ENCODE measurements around the gene SP7. TPM values are rescaled to one million over a fixed set of nuclear protein-coding genes. Genes with fewer than 3 reads are reported as not detected.
"Not testable (repeated sequence)": the region's sequence is repeated elsewhere in the genome, so short reads cannot be mapped to it uniquely, and the experiment has no call there.

SP7 gene
- total RNA-seq, 1 donor from 2014 or later, result not detected

DNA sequence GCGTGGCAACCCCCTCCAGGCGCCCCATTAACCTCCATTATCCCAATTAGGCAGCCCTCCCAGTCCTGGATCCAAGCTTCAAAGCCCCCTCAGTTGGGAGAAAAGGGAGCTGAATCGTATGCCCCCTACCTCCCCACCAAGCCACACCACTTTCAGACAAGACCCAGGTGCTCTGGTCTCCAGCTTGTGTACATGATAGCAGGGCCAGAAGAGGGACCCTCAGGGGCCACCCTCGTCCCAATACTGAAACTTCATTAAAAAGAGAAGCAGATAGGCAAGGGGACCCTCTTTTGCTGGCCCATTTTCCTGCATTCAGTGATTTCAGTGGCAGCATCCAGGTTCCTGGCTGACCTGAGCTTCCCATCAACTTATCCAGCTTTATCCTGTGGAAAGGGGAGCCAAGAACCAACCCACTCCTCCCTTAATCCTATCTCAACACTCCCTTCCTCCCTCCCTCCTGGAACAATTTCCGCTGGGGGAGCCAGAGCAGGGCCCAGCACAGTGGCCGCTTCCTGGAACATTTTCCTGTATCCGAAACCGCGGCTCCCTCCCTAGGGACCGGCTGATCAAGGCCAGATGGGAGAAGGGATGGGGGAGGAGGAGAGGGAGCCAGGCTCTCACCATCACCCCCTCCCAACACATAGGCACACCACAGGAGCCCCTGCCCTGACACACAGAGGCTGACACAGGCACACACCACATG is 9.5 kb upstream of the SP7 start:
- DNase-seq, result peak; percentile 27

- DNase-seq, result peak; percentile 78
These were observed 8.8 kb upstream of the SP7 start for GRCh38 chr12:53344824-53345485.

- no peak for DNase-seq
These were observed 8.3 kb upstream of the SP7 start for GRCh38 chr12:53344487-53344823.

DNA sequence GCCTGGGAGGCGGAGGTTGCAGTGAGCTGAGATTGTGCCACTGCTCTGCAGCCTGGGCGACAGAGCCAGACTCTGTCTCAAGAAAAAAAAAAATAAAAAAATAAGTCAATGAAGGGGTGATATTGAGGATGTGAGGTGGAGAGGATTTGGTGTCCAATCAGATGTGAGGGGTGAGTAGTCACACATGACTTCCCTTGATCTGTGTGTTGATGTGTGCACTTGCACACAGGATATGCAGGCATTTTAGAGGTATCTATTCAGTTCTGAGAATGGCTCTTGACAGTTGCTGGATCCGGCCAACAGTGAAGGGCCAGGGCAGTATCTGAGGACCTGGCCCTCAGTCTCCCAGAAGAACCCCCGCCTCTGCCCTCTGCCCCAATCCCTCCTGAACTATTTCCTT is 7.8 kb upstream of the SP7 start:
- DNase-seq, result no peak

DNA sequence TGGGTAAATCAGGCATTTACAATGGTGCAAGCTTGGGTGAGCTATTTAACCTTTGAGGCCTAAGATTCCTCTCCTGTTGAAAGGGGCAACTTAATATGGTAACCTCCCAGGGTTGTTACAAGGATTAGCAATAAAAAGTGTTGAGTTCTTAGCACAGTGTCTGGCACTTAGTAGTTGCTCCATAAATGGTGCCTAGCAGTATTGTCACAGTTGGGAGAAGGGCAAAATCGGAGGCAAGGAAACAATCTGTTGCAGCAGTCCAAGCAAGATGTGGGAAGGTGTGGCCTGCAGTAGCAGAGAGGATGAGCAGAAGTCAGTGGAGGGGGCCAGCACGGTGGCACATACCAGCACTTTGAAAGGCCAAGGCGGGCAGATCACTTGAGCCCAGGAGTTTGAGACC is 7.3 kb upstream of the SP7 start:
- no peak for DNase-seq

- DNase-seq, result no peak
These were observed 4.2 kb upstream of the SP7 start for GRCh38 chr12:53340398-53340797.

DNA sequence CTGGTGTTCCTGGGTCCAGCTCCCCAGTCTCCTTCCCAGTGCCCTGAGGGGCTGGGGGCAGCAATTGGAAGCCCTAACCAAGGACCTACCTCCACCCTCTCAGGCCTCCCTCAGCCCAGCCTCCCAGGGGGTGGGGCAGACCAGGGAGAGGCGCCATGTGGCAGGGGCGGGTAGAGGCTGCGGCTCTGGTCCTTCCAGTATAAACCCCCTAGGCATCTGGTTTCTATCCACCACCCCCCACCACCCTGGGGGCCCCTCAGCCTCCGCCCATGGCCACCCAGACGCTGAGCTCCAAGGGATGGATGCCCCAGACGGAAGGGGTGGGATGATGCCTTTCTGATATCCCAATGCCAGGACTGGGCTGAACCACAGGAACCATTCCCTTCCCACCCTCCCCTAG is 2.8 kb upstream of the SP7 start:
- no peak for DNase-seq

DNA sequence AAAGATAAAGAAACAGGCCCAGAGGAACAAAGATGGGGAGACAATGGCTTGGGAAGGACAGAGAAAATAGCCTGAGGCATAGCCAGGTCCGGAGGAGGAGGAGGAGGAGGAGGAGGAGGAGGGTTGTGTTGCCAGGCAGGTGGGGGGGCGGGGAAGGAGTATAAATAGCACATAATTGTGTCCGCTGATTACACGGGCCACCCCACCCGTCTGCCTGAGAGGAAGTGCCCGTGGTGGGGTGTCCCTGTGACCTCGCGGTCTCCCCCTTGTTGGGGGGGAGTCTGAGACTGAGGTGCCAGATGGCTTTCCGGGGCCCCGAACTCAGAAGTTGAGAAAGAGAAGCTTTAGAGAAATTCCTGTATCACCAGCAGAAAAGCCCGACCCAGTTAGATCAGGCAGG is 1.9 kb upstream of the SP7 start:
- DNase-seq, result no peak

DNA sequence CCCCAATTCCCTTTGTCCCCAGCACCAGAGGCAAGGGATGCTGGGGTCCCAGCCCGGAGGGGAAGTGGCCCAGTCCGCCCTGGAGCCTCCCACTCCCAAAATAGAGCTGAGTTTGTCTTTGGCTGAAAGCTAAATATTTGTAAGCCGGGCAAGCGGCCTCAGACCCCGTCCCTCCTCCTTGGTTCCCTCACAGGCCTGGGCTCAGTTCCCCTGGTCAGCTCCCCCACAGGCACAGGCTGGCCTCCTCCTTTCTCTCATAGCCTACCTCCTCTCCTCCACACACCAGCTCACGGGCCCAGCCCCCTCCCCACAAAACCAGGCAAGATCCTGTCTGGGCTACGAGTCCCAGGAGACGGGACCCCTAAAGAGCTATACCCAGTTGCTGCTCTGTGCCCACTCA is 1.3 kb downstream of the SP7 start:
- DNase-seq, result no peak

GRCh38 chr12:53333845-53334244 is 2.3 kb downstream of the SP7 start:
- no peak for DNase-seq

DNA sequence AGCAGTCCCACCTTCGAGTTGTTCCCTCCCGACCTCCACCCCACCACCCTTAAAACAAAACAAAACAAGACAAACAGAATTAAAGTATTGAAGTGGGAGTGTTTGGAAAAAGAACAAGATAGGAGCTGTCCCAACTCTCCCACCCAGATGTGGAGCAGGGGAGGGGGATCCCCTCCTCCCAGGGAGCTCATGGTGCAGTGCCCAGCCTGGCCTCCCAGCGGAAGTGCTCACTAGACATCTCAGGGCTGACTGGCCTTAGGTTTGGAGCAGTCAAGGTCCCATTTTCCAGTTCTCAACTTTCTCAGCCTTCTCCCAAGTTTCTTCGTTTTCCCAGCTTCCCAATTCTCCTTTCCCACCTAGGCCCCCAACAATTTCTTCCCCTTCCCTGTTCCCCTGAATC is 2.9 kb downstream of the SP7 start:
- no peak for DNase-seq

DNA sequence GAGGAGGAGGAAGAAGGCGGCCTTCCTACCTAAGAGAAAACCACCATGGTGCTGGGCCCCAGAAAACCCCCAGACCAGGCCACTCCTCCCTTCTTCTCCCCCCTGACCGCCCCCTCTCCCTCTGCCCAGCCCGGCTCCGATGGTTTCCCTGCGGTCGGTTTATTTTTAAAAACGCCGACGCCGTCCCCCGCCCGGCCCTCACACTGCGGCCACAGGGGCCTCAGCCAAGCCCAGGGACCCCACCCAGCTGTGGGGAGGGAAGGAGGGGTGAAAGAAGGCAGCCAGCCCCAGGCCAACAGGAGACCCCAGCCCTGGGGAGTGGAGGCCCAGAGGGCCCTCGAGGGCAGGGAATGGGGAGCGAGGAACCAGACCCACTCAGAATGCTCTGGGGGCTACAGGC is 3.4 kb downstream of the SP7 start:
- no peak for DNase-seq

DNA sequence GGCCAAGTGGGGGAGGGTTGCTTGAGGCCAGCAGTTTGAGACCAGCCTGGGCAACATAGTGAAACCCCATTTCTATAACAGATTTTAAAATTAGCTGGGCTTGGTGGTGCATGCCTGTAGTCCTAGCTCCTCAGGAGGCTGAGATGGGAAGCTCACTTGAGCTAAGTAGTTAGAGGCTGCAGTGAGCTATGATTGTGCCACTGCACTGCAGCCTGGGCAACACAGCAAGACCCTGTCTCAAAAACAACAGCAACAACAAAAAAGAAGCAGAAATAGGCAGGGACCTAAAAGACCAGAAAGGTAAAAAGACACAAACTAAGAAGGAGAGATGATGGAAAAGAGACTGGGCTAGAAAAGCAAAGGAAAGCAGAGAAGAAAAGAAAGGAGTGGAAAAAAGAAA is 3.8 kb downstream of the SP7 start:
- not testable (repeated sequence) for DNase-seq

GRCh38 chr12:53330671-53331070 is 5.5 kb downstream of the SP7 start:
- DNase-seq, result no peak

- DNase-seq, result no peak
These were observed 8.1 kb downstream of the SP7 start for GRCh38 chr12:53328043-53328435.

GRCh38 chr12:53327435-53328042 is 8.6 kb downstream of the SP7 start:
- peak; percentile 43 for DNase-seq

- no peak for DNase-seq
These were observed 9.5 kb downstream of the SP7 start for GRCh38 chr12:53326460-53327185.

GRCh38 chr12:53325511-53326061 is 10.6 kb downstream of the SP7 start:
- peak; percentile 44 for DNase-seq

DNA sequence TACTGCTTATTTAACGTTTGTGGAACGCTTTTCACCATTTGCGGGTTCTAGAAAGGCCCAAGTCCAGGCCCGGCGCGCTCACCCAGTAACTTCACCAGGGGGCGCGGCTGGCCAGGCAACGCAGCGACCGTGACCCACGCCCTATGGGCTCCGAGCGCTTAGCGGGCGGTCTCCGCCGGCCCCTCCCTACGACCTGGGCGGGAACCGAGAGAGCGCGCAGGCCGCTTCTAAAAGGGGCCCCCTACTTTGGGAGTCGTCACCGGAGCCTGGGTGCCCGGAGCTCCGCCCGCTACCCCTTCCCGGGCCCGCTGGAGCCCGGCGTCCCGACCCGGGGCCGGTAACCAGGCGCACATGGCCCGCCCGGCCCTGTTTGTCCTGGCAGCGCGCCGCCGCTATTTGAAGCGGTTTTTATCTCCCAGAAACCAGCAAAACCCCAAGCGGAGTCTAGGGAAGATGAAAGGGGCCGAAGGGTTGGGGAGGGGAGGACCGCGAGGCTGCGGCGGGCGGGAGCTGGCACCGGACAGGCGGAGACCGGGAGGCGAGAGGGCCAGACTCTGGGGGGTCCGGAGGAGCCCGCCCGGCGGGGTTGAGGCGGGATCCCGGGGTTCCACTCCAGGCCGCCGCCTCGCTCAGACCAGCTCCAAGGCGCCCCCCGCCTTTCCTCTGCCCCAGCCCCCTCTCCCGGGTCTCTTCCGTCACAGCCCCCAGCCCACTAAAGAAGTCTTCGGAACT is 11.2 kb downstream of the SP7 start:
- DNase-seq, result peak; percentile 92

DNA sequence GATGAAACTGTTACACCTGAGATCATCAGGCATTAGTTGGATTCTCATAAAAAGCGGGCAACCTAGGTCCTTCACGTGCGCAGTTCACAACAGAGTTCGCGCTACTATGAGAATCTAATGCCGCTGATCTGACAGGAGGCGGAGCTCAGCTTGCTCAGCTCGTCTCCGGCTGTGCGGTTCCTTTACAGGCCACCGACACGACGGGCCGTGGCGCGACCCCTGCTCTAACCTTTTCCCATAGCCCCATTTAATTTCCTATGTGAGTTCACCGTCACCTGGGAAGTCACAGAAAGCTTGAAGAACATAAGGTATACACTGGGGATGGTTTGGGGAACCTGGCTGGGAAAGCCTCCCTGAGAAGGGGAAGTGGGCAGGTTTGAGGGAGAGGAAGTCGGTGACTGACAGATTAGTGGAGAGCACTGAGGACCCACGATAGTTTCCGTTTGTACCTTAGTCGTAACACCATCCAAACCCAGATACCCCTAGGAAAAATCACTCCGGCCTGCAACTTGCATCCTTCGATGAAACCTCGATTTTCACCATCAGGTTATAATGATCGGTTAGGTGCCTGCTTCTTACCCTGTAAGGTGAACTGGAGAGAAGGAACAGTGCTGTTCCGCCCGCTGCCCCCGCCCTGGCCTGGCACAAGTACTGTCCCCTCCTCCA is 11.9 kb downstream of the SP7 start:
- DNase-seq, result peak; percentile 24

DNA sequence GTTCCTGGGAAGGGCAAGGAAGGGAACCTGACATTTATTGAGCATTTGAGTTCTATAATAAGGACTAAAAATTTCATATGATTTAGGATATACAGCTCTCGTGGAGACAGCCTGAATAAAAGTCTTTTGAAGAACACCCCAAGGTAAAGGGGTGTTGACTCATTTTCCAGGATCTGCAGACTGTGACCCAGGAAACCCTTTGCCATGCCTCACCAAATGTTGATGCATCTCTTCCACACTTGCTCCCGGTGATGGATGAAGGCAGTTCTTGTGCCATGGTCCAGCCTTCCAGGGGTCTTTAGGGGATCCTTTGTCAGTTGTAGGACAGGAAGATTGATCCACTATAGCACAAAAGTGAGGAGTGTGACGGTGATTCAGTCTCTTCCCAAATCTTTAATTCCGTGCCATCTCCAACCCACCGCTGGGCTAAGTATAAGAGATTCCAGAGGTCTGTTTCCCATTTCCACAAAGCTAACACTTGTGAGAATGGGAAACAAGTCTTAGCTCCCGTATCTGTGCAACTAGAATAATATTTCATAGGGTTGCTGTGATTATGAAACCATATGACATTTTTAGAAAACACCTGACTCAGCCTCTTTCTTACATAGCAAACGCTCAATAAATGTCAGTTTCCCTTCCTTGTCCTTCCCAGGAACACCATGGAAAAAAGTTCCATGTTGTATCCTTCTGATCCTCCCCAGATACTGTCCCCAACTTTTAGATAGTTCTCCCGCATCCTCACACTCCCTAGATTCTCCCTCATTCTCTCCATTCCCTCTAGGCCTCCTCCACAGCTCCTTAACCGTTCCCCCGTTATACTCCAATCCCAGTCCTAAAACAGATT is 15.6 kb downstream of the SP7 start:
- DNase-seq, result peak; percentile 15

All from dermis blood vessel endothelial cell (primary cell).